ENCODE data around the gene HMG20A. TPM values are rescaled to one million over a fixed set of nuclear protein-coding genes. Genes with fewer than 3 reads are reported as not detected.

The HMG20A gene
- total and polyA plus RNA-seq, 2 experiments from 2014 or later, result 17.8 to 57.8 TPM

- no peak overlapping the region for H3K4me2 ChIP-seq
- H3K79me2 ChIP-seq (replicated peaks; ENCODE audit: insufficient read depth), result no peaks in the 10 kb centered on the region
- no peaks in the 10 kb centered on the region; the same call in 1 of the 2 replicates for H3F3A ChIP-seq (replicated peaks; ENCODE audit: low read depth)
- H3K27ac Mint-ChIP-seq, result peak overlapping the region; percentile 7; the same call in 1 of the 2 replicates
- peaks cover 32% of the 10 kb centered on the region for H3K4me1 ChIP-seq (ENCODE audit: insufficient read depth)
- H3K27me3 ChIP-seq (ENCODE audit: insufficient read depth), result no peaks in the 10 kb centered on the region
- H2AFZ ChIP-seq, result no peak overlapping the region
- no peaks in the 10 kb centered on the region for H3K36me3 ChIP-seq (ENCODE audit: insufficient read depth)
- H3K27me3 Mint-ChIP-seq (ENCODE audit: insufficient read depth, low read depth, poor library complexity), result peaks cover 12% of the 10 kb centered on the region
- TF ChIP-seq JUNB (IDR thresholded peaks at IDR 0.05; ENCODE audit: unreplicated experiment) (no peak), REST (IDR thresholded peaks at IDR 0.05; ENCODE audit: unreplicated experiment) (no peak), ZNF114 (CRISPR knock-in tag; IDR thresholded peaks at IDR 0.05) (no peak), ETS1 (IDR thresholded peaks at IDR 0.05) (no peak), ZNF462 (CRISPR knock-in tag; IDR thresholded peaks at IDR 0.05) (no peak), STAT1 (IDR thresholded peaks at IDR 0.05; ENCODE audit: unreplicated experiment) (no peak), CREB1 (CRISPR knock-in tag; IDR thresholded peaks at IDR 0.05; ENCODE audit: low read depth) (no peak), POLR2AphosphoS5 (IDR thresholded peaks at IDR 0.05; ENCODE audit: low read depth) (no peak), EZH2phosphoT487 (IDR thresholded peaks at IDR 0.05; ENCODE audit: unreplicated experiment) (no peak), CTCF (conservative IDR thresholded peaks at IDR 0.05; ENCODE audit: low read depth in 2 of 2) (no peak), EZH2 (IDR thresholded peaks at IDR 0.05; ENCODE audit: low read depth, unreplicated experiment) (no peak)
- DNase-seq (ENCODE audit: low spot score) (no peak), ATAC-seq (no peak)
- no peaks in the 10 kb centered on the region for H3K9me2 ChIP-seq (ENCODE audit: insufficient read depth)
- H3K9me3 Mint-ChIP-seq, result no peaks in the 10 kb centered on the region; the same call in 1 of the 3 replicates
- H3K4me1 Mint-ChIP-seq, result peaks cover 48% of the 10 kb centered on the region
- H3K36me3 Mint-ChIP-seq (ENCODE audit: low read depth), result peaks cover 2% of the 10 kb centered on the region; the same call in 1 of the 3 replicates
- H4K20me1 ChIP-seq (replicated peaks; ENCODE audit: insufficient read depth), result no peaks in the 10 kb centered on the region
- H3K27ac ChIP-seq (ENCODE audit: low read depth), result no peak overlapping the region
- H3K4me3 Mint-ChIP-seq, result no peak overlapping the region
- no peak overlapping the region for H3K4me3 ChIP-seq
Measured at GRCh38 chr15:77493324-77493907, 72.7 kb downstream of the HMG20A start.

Measured in GM23338 (cell line).